LNCaP clone FGC (cell line): Measurements from ENCODE around the gene TEX19.

Experiments used
- DNase-seq: peaks from one replicate; pipeline ENCODE4 v3.0.0-alpha.2; 2011; ENCODE audit warnings: low read depth
- H3K4me3 ChIP-seq: 2 replicates; pipeline ENCODE4 v1.5.1; 2011; ENCODE audit warnings: mild to moderate bottlenecking, low read depth, low read length, control low read depth
- CTCF ChIP-seq: IDR thresholded peaks from 2 replicates; pipeline ENCODE4 v1.5.1; 2012; ENCODE audit warnings: mild to moderate bottlenecking; ENCODE audit not compliant: control insufficient read depth, insufficient read depth; ENCODE audit errors: extremely low read depth

Gene TEX19

GRCh38 chr17:82314727-82315605, 44.1 kb upstream of the TEX19 start:
- no peak overlapping the region for H3K4me3 ChIP-seq
- DNase-seq: no peak
- TF ChIP-seq CTCF: no peak

- no peak for TF ChIP-seq CTCF
- no peak overlapping the region for H3K4me3 ChIP-seq
- DNase-seq: no peak
Observed at GRCh38 chr17:82315703-82316358, 43.2 kb upstream of the TEX19 start.

GRCh38 chr17:82316651-82317393, 42.2 kb upstream of the TEX19 start:
- no peak for TF ChIP-seq CTCF
- DNase-seq: no peak
- H3K4me3 ChIP-seq: no peak overlapping the region

- no peak within 1 kb of the TSS for H3K4me3 ChIP-seq
- no peak for DNase-seq
- no peak for TF ChIP-seq CTCF
Observed at GRCh38 chr17:82317394-82318168, 41.5 kb upstream of the TEX19 start, which contains the start of gene CD7. TSS of gene CD7 (minus strand) at chr17:82317608. CDS start at chr17:82317495, 113 bp downstream.

GRCh38 chr17:82318169-82318498, 40.9 kb upstream of the TEX19 start:
- H3K4me3 ChIP-seq: no peak overlapping the region
- TF ChIP-seq CTCF: no peak
- no peak for DNase-seq

- no peak for TF ChIP-seq CTCF
Observed at GRCh38 chr17:82318772-82319606, 40.1 kb upstream of the TEX19 start.

More at GRCh38 chr17:82318772-82319606, 40.1 kb upstream of the TEX19 start:
- DNase-seq: no peak
- H3K4me3 ChIP-seq: no peak overlapping the region
